HG03354 (cell line): ENCODE data around the gene PVALB.
"Not testable (repeated sequence)": the region's sequence is repeated elsewhere in the genome, so short reads cannot be mapped to it uniquely, and the experiment has no call there.

Experiments used
- ATAC-seq: cut with Tn5 transposase; IDR thresholded peaks from one replicate; pipeline ENCODE4 v1.9.1; 2021; ENCODE audit warnings: mild to moderate bottlenecking; ENCODE audit not compliant: unreplicated experiment, poor library complexity, severe bottlenecking

PVALB gene

DNA sequence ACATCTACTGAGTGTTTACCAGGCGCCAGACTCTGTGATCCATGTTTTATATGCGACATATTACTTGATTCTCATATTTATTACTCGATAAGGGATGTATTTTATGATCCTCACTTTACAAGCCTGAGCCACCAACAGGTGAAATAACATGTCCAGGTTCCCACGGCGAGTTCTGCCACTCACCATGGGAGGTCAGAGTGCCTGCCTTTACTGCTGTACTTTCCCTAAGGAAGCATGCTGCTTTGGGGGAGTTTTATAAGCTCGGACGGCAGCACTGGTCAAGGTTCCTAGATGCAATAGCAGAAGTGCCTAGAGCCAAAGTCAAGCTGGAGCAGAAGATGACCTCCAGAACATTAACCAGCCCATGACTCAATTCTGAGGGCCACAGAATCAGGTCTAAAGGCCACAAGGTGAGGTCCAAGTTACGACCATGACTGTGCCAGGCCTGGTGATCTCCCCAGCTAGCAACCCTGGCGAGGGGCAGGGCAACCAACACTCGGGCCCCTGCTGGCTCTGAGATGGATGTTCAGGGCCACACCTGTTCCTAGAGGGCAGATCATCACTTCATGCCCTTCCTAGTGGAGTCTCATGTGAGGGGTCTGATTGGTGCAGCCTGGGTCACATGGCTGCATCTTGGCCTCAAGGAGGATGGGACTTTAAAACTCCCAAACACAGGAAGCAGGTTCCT, 55.1 kb downstream of the PVALB start:
- ATAC-seq = no peak

DNA sequence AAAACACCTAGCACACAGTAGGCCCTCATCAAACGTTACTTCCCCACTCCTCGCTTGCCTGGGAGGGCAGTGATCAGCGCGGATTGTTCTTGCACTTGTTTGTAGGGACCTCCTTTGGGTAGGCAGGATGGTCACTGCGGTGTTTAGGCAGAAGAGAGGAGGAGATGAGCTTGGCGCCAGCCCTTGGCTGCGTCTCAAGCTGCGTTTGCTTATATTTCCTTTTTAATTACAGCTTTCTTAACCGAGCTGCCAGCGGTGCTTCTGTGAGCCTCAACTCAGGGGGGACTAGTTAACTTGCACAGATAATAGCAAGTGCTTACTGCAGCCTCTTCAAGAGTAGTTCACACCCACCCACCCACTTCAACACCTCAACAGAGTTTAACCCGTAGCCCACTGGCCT, 56.0 kb downstream of the PVALB start:
- ATAC-seq = no peak

DNA sequence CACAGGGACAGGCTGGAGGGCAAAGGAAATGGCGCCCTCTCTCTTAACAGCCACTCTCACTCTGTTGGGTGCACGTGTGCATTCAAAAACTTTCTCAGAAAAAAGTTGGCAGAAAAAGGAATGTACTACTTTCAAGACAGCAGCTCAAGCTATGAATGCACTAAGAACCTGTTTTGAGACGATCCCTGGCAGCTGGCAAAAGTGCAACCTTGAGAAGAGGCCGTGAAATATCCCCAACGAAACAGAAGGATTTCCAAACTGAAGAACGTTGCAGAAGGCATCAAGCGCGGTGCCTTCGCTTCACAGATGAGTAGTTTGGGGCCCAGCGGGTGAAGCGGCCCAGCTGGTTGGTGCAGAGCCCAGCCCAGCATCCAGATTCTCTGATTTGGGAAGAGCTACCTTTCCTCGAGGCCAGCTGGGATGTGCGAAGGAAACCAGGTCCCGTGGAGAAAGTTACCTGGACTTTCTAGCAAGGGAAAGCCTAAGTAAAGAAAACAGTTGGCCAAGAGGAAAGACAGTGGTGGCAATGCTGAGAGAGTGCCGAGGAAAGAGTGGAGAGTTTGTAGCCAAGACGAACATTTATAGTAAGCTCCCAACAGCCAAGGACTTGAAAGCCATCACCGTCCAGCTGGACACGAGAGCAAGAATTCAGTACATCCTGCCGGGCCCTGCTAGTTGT, 57.2 kb downstream of the PVALB start:
- no peak for ATAC-seq

DNA sequence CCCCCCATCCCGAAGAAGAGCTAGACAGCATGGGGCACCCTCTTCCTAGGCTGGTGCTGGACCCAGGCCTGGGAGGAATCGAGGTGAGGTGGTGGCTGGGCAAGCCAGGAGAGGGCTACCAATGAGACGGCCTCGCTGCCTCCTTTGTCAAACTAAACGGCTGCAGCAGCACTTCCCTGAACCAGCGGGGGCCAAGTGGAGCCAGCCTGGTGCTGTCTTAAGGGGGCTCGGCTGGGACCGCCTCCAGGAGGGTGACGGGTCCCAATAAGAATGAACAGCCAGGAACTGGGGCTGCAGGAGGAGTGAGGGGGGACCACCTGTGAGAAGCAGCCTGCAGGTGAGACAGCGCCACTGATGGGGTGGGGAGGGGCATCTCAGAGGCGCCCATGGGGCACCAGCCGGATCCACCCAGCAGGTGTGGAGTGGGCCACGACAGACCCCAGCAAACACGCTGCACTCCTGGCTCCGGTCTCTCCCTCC, 58.0 kb downstream of the PVALB start:
- ATAC-seq = no peak

DNA sequence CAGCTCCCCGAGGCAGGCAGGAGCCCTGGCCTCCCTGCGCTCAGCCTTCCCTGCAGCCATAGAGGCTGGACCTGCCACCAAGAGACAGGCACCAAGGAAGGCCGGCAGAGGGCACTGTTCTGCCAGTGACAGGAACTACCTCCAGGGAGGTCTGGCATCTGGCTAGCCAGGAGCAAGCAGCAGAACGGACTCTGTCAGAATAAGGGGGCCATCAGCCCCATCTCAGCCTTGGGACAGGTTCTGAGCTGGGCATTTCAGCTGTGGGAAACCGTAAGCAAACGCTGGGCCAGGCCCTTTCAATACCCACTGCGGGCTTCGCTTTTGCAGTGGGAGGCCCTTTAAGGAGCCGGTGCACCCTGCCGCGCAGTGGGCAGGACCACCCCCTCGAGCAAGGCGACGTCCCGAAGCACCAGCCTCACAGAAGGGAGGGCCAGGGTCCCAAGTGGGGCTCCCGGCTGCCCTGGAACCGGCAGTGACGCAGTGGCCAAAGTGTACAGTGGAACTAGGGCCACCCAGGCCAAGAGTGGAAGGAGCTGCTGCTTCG, 59.1 kb downstream of the PVALB start:
- ATAC-seq = no peak

DNA sequence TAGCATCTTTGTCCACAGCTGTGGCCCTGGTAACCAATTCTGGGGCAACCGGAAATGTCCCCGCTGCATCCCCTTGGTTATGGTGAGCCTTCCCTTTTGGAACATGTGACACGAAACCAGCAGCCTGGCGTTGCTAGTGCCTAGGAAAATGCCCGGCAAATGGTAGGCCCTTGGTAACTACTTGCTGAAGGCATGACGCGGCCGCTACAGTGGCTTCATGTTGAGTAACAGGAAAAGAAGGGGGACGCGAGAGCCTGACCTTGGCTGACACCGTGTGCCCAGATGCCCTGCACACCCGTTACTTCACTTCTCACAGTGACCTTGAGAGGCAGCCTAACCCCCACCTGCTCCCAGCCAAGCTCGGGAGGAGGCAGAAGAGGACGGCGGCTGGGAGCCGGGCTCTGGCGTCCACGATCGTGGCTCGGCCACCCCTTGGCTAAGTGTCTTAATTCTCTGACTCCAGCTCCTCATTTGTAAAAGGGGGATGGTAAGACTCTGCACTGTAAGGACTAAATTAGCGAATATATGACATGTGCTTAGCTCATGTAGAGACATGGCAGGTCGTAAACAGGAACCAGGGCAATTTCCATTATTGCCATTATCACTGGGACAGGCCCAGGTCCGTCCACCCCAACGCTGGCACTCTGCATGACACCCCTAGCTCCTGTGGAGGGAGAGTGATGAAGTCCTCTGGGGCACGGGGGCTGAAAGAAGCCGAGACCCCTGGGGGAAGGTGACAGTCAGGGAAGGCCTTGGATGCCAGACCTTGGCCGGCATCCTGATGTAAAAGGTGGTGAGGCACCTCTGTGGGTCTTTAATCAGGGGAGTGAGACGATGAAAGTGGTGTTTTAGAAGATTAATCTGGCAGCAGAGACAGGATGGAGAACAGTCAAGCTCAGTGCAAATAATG, 59.8 kb downstream of the PVALB start:
- ATAC-seq = no peak

DNA sequence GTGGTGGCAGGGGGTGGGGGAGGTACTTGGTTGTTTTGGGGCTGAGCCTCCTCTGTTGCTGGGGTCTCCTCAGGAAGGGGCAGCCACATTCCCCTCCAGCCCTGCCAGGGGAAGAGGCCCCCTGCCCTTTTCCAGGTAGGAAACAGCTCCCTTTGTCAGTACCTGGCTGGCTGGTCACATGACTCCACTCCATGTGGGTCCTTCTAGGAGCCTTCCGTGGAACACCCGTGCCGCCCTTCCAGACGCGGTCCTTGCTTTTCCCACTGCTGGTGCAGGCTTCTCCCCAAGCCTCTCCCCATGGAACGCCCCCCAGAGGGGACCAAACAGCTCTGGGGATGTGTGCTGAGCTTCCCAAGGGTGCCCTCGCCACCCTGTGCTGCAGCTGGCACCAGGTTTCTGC, 60.8 kb downstream of the PVALB start:
- no peak for ATAC-seq

DNA sequence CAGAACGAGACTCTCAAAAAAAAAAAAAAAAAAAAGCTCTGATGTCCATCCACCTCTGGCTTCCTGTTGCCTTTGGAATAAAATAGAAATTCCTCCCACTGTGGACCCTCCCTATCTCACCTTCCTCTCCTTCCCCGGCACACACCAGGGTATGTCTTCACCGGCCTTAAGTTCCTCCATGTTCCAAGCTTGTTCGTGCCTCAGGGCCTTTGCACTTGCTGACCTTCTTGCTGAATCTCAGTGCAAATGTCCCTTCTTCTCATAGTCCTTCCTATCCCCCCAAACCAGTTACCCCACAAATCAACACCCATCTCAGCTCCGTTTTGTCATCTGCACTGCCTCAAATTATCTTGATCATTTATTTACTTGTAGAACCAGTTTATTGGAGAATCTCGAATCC, 61.5 kb downstream of the PVALB start:
- ATAC-seq = no peak

DNA sequence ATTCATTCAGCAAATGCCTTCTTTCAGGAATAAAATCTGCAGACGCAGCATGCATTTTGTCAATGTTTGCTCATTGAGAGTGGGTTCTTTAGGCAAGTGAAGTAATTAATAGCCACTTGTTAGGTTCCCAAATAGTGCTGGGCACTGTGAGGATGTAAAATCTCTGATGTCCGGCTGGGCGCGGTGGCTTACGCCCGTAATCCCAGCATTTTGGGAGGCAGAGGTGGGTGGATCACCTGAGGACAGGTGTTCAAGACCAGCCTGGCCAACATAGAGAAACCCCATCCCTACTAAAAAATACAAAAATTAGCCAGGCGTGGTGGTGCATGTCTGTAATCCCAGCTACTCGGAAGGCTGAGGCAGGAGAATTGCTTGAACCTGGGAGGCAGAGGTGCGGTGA, 62.0 kb downstream of the PVALB start:
- not testable (repeated sequence) for ATAC-seq

DNA sequence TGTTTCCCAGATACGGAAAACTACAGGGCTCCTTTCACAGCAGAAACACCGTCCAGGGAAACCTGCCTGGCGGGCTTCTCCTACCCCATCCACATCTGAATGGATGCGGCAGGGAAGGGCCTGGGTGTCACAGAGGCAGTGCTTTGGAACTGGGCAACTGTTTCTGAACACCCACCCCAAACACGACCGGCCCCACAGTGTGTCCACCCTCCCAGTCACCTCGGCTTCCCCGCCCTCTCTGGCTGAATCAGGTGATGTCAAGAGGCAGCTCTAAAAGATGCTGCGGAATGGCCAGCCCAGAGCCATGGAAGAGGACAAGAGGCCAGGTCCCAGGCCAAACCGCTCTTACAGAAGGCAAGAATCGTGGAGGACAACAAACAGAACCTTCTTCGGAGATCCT, 62.9 kb downstream of the PVALB start:
- ATAC-seq = no peak

DNA sequence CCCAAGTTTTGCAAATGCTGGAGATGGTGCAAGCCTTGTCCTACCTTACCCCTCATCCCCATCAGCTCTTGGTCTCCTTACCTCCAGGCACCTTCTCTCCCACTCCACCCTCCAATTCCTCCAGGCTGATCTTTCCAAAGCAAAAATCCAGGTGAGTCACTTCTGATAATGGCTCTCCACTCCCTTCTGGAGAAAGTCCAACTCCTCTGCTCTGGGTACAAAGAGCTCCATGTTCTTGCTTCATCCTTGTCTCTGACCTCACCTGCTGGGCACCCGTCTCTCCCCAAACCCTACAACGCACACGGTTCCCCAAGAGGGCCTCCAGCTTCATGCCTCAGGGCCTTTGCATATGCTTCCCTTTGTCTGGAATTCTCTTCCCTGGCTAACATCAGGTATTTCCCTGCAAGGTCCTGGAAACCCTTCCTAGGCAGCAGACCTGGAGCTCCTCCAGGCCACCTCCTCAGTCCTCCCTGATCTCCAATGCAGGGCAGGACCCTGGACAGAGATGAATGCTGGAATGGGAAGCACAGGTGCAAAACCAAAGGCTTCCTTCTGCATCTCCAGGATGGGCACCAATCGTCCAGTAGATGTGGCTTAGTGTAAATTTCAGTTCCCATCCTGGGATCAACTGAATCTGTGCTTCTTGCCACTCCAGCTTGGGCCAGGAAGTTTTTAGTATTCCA, 63.6 kb downstream of the PVALB start:
- ATAC-seq = no peak
